GM23248 (cell line): ENCODE measurements around the gene TNIK. TPM values are rescaled to one million over a fixed set of nuclear protein-coding genes. Genes with fewer than 3 reads are reported as not detected.
"Not testable (repeated sequence)": the region's sequence is repeated elsewhere in the genome, so short reads cannot be mapped to it uniquely, and the experiment has no call there.

ENCODE experiments used
- DNase-seq: peaks from one replicate; pipeline ENCODE4 v3.0.0-alpha.2; 2015
- H2AFZ ChIP-seq: fragments of 200-600 bp; sonication (generic); 2 replicates; pipeline ENCODE4 v1.6.1; 2016; ENCODE audit warnings: antibody characterized with exemption
- H3F3A ChIP-seq: fragments of 200-600 bp; sonication (generic); 2 replicates; pipeline ENCODE4 v1.6.1; 2016; ENCODE audit warnings: mild to moderate bottlenecking, antibody characterized with exemption, mixed run types; ENCODE audit not compliant: insufficient read depth
- H3K27ac ChIP-seq: fragments of 200-600 bp; sonication (generic); 2 replicates; pipeline ENCODE4 v1.5.1; 2016; ENCODE audit warnings: mild to moderate bottlenecking
- H3K27me3 ChIP-seq: fragments of 200-600 bp; sonication (generic); replicated peaks from 2 replicates; pipeline ENCODE4 v1.6.1; 2016; ENCODE audit warnings: mild to moderate bottlenecking; ENCODE audit not compliant: insufficient read depth
- H3K36me3 ChIP-seq: fragments of 200-600 bp; sonication (generic); 2 replicates; pipeline ENCODE4 v1.6.1; 2016; ENCODE audit warnings: low read depth, mild to moderate bottlenecking
- H3K4me1 ChIP-seq: fragments of 200-600 bp; sonication (generic); 2 replicates; pipeline ENCODE4 v1.6.1; 2016; ENCODE audit warnings: mild to moderate bottlenecking; ENCODE audit not compliant: insufficient read depth
- H3K4me2 ChIP-seq: fragments of 200-600 bp; sonication (generic); one replicate; pipeline ENCODE4 v1.6.1; 2016; ENCODE audit warnings: mild to moderate bottlenecking; ENCODE audit not compliant: unreplicated experiment
- H3K4me3 ChIP-seq: fragments of 200-600 bp; sonication (generic); 2 replicates; pipeline ENCODE4 v1.5.1; 2016; ENCODE audit warnings: mild to moderate bottlenecking
- H3K79me2 ChIP-seq: fragments of 200-600 bp; sonication (generic); 2 replicates; pipeline ENCODE4 v1.6.1; 2016; ENCODE audit warnings: mild to moderate bottlenecking; ENCODE audit not compliant: insufficient read depth
- H3K9ac ChIP-seq: fragments of 200-600 bp; sonication (generic); 2 replicates; pipeline ENCODE4 v1.6.1; 2016; ENCODE audit warnings: mild to moderate bottlenecking
- H3K9me2 ChIP-seq: fragments of 200-600 bp; sonication (generic); 2 replicates; pipeline ENCODE4 v1.6.1; 2016; ENCODE audit warnings: mixed run types, mild to moderate bottlenecking, moderate library complexity; ENCODE audit not compliant: insufficient read depth
- H3K9me3 ChIP-seq: fragments of 200-600 bp; sonication (generic); one replicate; pipeline ENCODE4 v1.6.1; 2017; ENCODE audit warnings: low read depth
- H4K20me1 ChIP-seq: fragments of 200-600 bp; sonication (generic); 2 replicates; pipeline ENCODE4 v1.6.0; 2016; ENCODE audit not compliant: insufficient read depth
- EZH2 ChIP-seq: fragments of 200-600 bp; sonication (generic); IDR thresholded peaks from 2 replicates; pipeline ENCODE4 v1.6.1; 2018; ENCODE audit warnings: antibody characterized with exemption, mild to moderate bottlenecking; ENCODE audit not compliant: insufficient read depth, poor library complexity, severe bottlenecking
- EZH2phosphoT487 ChIP-seq: fragments of 200-600 bp; sonication (generic); IDR thresholded peaks from 2 replicates; pipeline ENCODE4 v1.6.1; 2018; ENCODE audit warnings: antibody characterized with exemption, moderate library complexity, mild to moderate bottlenecking, low read depth; ENCODE audit not compliant: insufficient read depth
- WGBS, 2 experiments: methylation state at CpG; one replicate each; pipeline ENCODE4 v1.1.6; 2015 to 2017; ENCODE audit warnings: low lambda C conversion rate in 2 of 2, low coverage in 1 of 2; ENCODE audit errors: missing lambda C conversion rate in 2 of 2; 5-methylcytosine and 5-hydroxymethylcytosine counted together
- in situ Hi-C: fragments of 300-500 bp; cut with MboI; formaldehyde crosslinking; loops from 2 replicates; pipeline ENCODE4 v1.15.0; 2020
- polyA plus RNA-seq: library from polyadenylated mRNA; unstranded; fragments of >200 nt; fragmentation: Nextera tagmentation; extraction: Ambion mirVana; gene quantifications from 2 replicates; pipeline ENCODE4 v1.2.1, GENCODE V29; 2016
- total RNA-seq: library from RNA; depleted of rRNA; stranded (reverse); fragments of >200 nt; shearing (Covaris generic); gene quantifications from 2 replicates; pipeline ENCODE4 v1.2.3, GENCODE V29; 2014

Gene TNIK
- total and polyA plus RNA-seq, 2 experiments from 2014 or later, result 0.80 to 2.3 TPM

- Histone ChIP-seq H3K36me3 (no peaks in the 10 kb centered on the region), H4K20me1 (no peaks in the 10 kb centered on the region), H3K4me1 (peaks cover 22% of the 10 kb centered on the region), H3K4me2 (peak overlapping the region; percentile 55), H3F3A (peaks cover 21% of the 10 kb centered on the region), H3K27me3 (no peaks in the 10 kb centered on the region), H3K4me3 (no peak overlapping the region), H3K27ac (peak overlapping the region; percentile 84), H3K9ac (0 out of 2 replicates have a peak overlapping the region, but pooled peaks have one; percentile 74), H2AFZ (0 out of 2 replicates have a peak overlapping the region, but pooled peaks have one; percentile 67), H3K9me2 (no peaks in the 10 kb centered on the region), H3K79me2 (no peaks in the 10 kb centered on the region), H3K9me3 (no peaks in the 10 kb centered on the region)
- DNase-seq, result no peak
- WGBS, 2 experiments, result 73 to 79% methylated on average over 4 of the region's 4 CpGs
- in situ Hi-C loops, result no loop called here
- TF ChIP-seq EZH2, result no peak
- TF ChIP-seq EZH2phosphoT487, result no peak
Observed at GRCh38 chr3:171307046-171307585, 153.1 kb downstream of the TNIK start.

- Histone ChIP-seq H2AFZ (peak overlapping the region; percentile 67), H3F3A (peaks cover 21% of the 10 kb centered on the region), H3K27me3 (no peaks in the 10 kb centered on the region), H4K20me1 (no peaks in the 10 kb centered on the region), H3K27ac (peak overlapping the region; percentile 84), H3K9me2 (no peaks in the 10 kb centered on the region), H3K79me2 (no peaks in the 10 kb centered on the region), H3K4me1 (peaks cover 22% of the 10 kb centered on the region), H3K9ac (peak overlapping the region; percentile 74), H3K36me3 (no peaks in the 10 kb centered on the region), H3K9me3 (no peaks in the 10 kb centered on the region), H3K4me3 (peak overlapping the region; percentile 43), H3K4me2 (peak overlapping the region; percentile 55)
- WGBS, 2 experiments, result 1 to 5% methylated on average over 6 of the region's 6 CpGs
- peak; percentile 91 for DNase-seq
- in situ Hi-C loops, result no loop called here
- no peak for TF ChIP-seq EZH2
- no peak for TF ChIP-seq EZH2phosphoT487
Observed at GRCh38 chr3:171306631-171307030, 153.6 kb downstream of the TNIK start.

GRCh38 chr3:171305823-171306222, 154.4 kb downstream of the TNIK start:
- in situ Hi-C loops, H3K4me3 ChIP-seq, H3K36me3 ChIP-seq, H3K79me2 ChIP-seq, H3K9me2 ChIP-seq, H3K27me3 ChIP-seq, H3K4me2 ChIP-seq, H3K9me3 ChIP-seq, H4K20me1 ChIP-seq, DNase-seq, H2AFZ ChIP-seq: not testable (repeated sequence)
- H3F3A ChIP-seq, result peaks cover 21% of the 10 kb centered on the region
- H3K4me1 ChIP-seq, result peaks cover 22% of the 10 kb centered on the region
- 99% methylated on average over 3 of the region's 3 CpGs for WGBS, 2 experiments
- H3K27ac ChIP-seq, result peak overlapping the region; percentile 84; the same call in 1 of the 2 replicates
- peak overlapping the region; percentile 74; the same call in 1 of the 2 replicates for H3K9ac ChIP-seq

GRCh38 chr3:171304498-171304897, 155.7 kb downstream of the TNIK start:
- H3K4me2 ChIP-seq, in situ Hi-C loops, H3K9ac ChIP-seq, H4K20me1 ChIP-seq, H3K9me2 ChIP-seq, H3K9me3 ChIP-seq, H3K27ac ChIP-seq, H2AFZ ChIP-seq, H3K79me2 ChIP-seq, H3K4me3 ChIP-seq, H3K36me3 ChIP-seq, H3K27me3 ChIP-seq, DNase-seq: not testable (repeated sequence)
- WGBS, 2 experiments, result 96 to 97% methylated on average over 4 of the region's 4 CpGs
- peaks cover 11% of the 10 kb centered on the region for H3K4me1 ChIP-seq
- peaks cover 18% of the 10 kb centered on the region for H3F3A ChIP-seq

- 80 to 92% methylated on average over 1 of the region's 1 CpG for WGBS, 2 experiments
- H3K27ac ChIP-seq, in situ Hi-C loops, H2AFZ ChIP-seq, DNase-seq, H3K9ac ChIP-seq, H3K9me2 ChIP-seq, H3K4me3 ChIP-seq, H3K36me3 ChIP-seq, H3K4me1 ChIP-seq, H4K20me1 ChIP-seq, H3K4me2 ChIP-seq, H3K27me3 ChIP-seq, H3K9me3 ChIP-seq, H3K79me2 ChIP-seq: not testable (repeated sequence)
- H3F3A ChIP-seq, result peaks cover 17% of the 10 kb centered on the region
Observed at GRCh38 chr3:171304017-171304416, 156.2 kb downstream of the TNIK start.
